B cell (primary cell): ENCODE measurements around the gene LTO1. TPM values are rescaled to one million over a fixed set of nuclear protein-coding genes. Genes with fewer than 3 reads are reported as not detected.

ENCODE experiments used
- ATAC-seq: fragments of 200-7000 bp; cut with Tn5 transposase; one replicate; pipeline ENCODE4 v1.10.0; 2021; ENCODE audit warnings: low read depth, mild to moderate bottlenecking, moderate number of reproducible peaks, moderate library complexity
- CTCF ChIA-PET: fragments of 350-600 bp; sonication (Branson Sonifier 250); formaldehyde crosslinking; loops from one replicate; lab custom pipeline; 2021; ENCODE audit warnings: antibody characterized with exemption, inconsistent platforms; lab: Charles Lee
- POLR2A ChIA-PET: fragments of 350-600 bp; sonication (Branson Sonifier 250); formaldehyde crosslinking; loops from one replicate; lab custom pipeline; 2021; ENCODE audit warnings: antibody characterized with exemption; lab: Charles Lee
- DNase-seq: peaks from one replicate; pipeline ENCODE4 v3.0.0; 2013
- H2AFZ ChIP-seq: 2 replicates; pipeline ENCODE4 v1.6.1; 2012; ENCODE audit warnings: mild to moderate bottlenecking, low read depth, low read length; ENCODE audit not compliant: insufficient read depth, poor library complexity, severe bottlenecking
- H3K27ac ChIP-seq, 2 donors: 1 replicate in 1 of 2; 2 replicates in 1 of 2; pipeline ENCODE4 v1.5.1; 2012 to 2013; ENCODE audit warnings: low read length in 2 of 2, mild to moderate bottlenecking in 2 of 2, moderate library complexity in 1 of 2
- H3K27me3 ChIP-seq, 4 experiments: fragments of 200-600 bp in 1 of 4; sonication (generic) in 1 of 4; replicated peaks in 1 of 4; 1 replicate in 2 of 4; 2 replicates in 2 of 4; pipeline versions ENCODE4 v1.6.1 to v1.7.0; 2013 to 2016; ENCODE audit warnings: low read length in 3 of 4, mild to moderate bottlenecking in 2 of 4, mixed read lengths in 1 of 4, moderate library complexity in 1 of 4; ENCODE audit not compliant: insufficient read depth in 4 of 4, control insufficient read depth in 3 of 4; ENCODE audit errors: control extremely low read depth in 1 of 4
- H3K36me3 ChIP-seq, 2 experiments: replicated peaks in 1 of 2; 1 replicate in 1 of 2; 2 replicates in 1 of 2; pipeline versions ENCODE4 v1.6.1 to v1.7.1; 2013; ENCODE audit warnings: low read length in 1 of 2; ENCODE audit not compliant: insufficient read depth in 2 of 2, control insufficient read depth in 1 of 2; ENCODE audit errors: control extremely low read depth in 1 of 2, extremely low read depth in 1 of 2
- H3K4me1 ChIP-seq, 2 donors: fragments of 200-600 bp in 1 of 2; sonication (generic) in 1 of 2; 1 replicate in 1 of 2; 2 replicates in 1 of 2; pipeline versions ENCODE4 v1.5.1 to v1.6.1; 2013 to 2017; ENCODE audit warnings: low read length in 2 of 2; ENCODE audit not compliant: control insufficient read depth in 2 of 2, insufficient read depth in 2 of 2
- H3K4me2 ChIP-seq: replicated peaks from 2 replicates; pipeline ENCODE3; 2012; ENCODE audit warnings: mild to moderate bottlenecking, low read depth, low read length; ENCODE audit not compliant: poor library complexity, severe bottlenecking
- H3K4me3 ChIP-seq, 5 experiments: fragments of 200-600 bp in 1 of 5; sonication (generic) in 1 of 5; 1 replicate in 3 of 5; 2 replicates in 2 of 5; pipeline versions ENCODE4 v1.5.1 to v1.7.0; 2011 to 2016; ENCODE audit warnings: low read length in 4 of 5, mild to moderate bottlenecking in 4 of 5, low read depth in 2 of 5, control low read depth in 1 of 5, moderate library complexity in 1 of 5; ENCODE audit not compliant: insufficient read depth in 1 of 5; ENCODE audit errors: control extremely low read depth in 1 of 5, extremely low read depth in 1 of 5
- H3K79me2 ChIP-seq: fragments of 200-600 bp; sonication (generic); one replicate; pipeline ENCODE4 v1.6.0; 2016; ENCODE audit warnings: low read length; ENCODE audit not compliant: control insufficient read depth, insufficient read depth
- H3K9ac ChIP-seq: fragments of 200-600 bp; sonication (generic); 2 replicates; pipeline ENCODE4 v1.6.1; 2017; ENCODE audit warnings: mild to moderate bottlenecking, low read length, moderate library complexity
- H3K9me3 ChIP-seq, 3 donors: one replicate each; pipeline versions ENCODE4 v1.6.1 to v1.7.1; 2013; ENCODE audit warnings: low read length in 2 of 3; ENCODE audit not compliant: control insufficient read depth in 2 of 3, insufficient read depth in 1 of 3; ENCODE audit errors: control extremely low read depth in 1 of 3
- H4K20me1 ChIP-seq: 2 replicates; pipeline ENCODE4 v1.6.0; 2012; ENCODE audit warnings: mild to moderate bottlenecking, low read length; ENCODE audit not compliant: insufficient read depth, control insufficient read depth, poor library complexity, severe bottlenecking
- H3K27ac Mint-ChIP-seq: one replicate; pipeline ENCODE4 v1.8.0; 2021; ENCODE audit warnings: mixed read lengths
- H3K27me3 Mint-ChIP-seq: one replicate; pipeline ENCODE4 v1.8.0; 2021; ENCODE audit warnings: mixed read lengths
- H3K4me1 Mint-ChIP-seq: one replicate; pipeline ENCODE4 v1.8.0; 2021; ENCODE audit warnings: mixed read lengths
- H3K4me3 Mint-ChIP-seq: one replicate; pipeline ENCODE4 v1.8.0; 2021; ENCODE audit warnings: mixed read lengths
- H3K9me3 Mint-ChIP-seq: one replicate; pipeline ENCODE4 v1.8.0; 2022; ENCODE audit warnings: mixed read lengths; ENCODE audit not compliant: insufficient read depth
- CTCF ChIP-seq: fragments of 200-600 bp; IDR thresholded peaks from one replicate; pipeline ENCODE4 v1.8.0; 2022; ENCODE audit warnings: antibody characterized with exemption, mild to moderate bottlenecking
- EZH2 ChIP-seq: IDR thresholded peaks from 2 replicates; pipeline ENCODE4 v1.6.1; 2012; ENCODE audit warnings: borderline replicate concordance, low read depth, mild to moderate bottlenecking, moderate library complexity, low read length; ENCODE audit not compliant: insufficient read depth, poor library complexity, severe bottlenecking
- WGBS: methylation state at CpG from one replicate; pipeline ENCODE4 v1.1.5; 2013; ENCODE audit warnings: missing lambda C conversion rate; ENCODE audit not compliant: insufficient coverage; 5-methylcytosine and 5-hydroxymethylcytosine counted together
- intact Hi-C: fragments of 100-400 bp; cut with micrococcal nuclease; formaldehyde crosslinking; loops from one replicate; pipeline ENCODE4 v1.10.0; 2022
- polyA plus RNA-seq: library from polyadenylated mRNA; depleted of rRNA; stranded (reverse); fragments of >200 nt; gene quantifications from 2 replicates; pipeline ENCODE4 v1.2.3, GENCODE V29; 2012
- total RNA-seq, 2 donors: library from RNA; stranded (reverse); fragments of 120-200 nt in 1 of 2; gene quantifications; 1 replicate in 1 of 2; 2 replicates in 1 of 2; pipeline versions ENCODE4 v1.2.3 to v1.2.4, GENCODE V29; 2013 to 2022

The LTO1 gene
- total and polyA plus RNA-seq, 2 donors (not counting 1 experiment from before 2014, with no cell fraction given): 44.4 to 68.8 TPM

- H3K79me2 ChIP-seq: no peaks in the 10 kb centered on the region
- peaks cover 0 to 2% (median 0%) of the 10 kb centered on the region in 4 experiments for H3K27me3 ChIP-seq
- no peaks in the 10 kb centered on the region for H3K27me3 Mint-ChIP-seq
- TF ChIP-seq EZH2: no peak
- no peak for TF ChIP-seq CTCF
- no peak overlapping the region for H3K4me3 ChIP-seq
- DNase-seq (no peak), ATAC-seq (no peak)
- no peaks in the 10 kb centered on the region for H3K9me3 Mint-ChIP-seq
- no peaks in the 10 kb centered on the region for H3K9me3 ChIP-seq
- intact Hi-C loops: no loop called here
- H3K4me3 Mint-ChIP-seq: no peak overlapping the region
- no peak overlapping the region for H3K4me2 ChIP-seq
- POLR2A ChIA-PET: no interaction called here
- WGBS: 100% methylated on average over 1 of the region's 15 CpGs
- CTCF ChIA-PET: no interaction called here
- no peak overlapping the region for H3K27ac ChIP-seq
- no peak overlapping the region for H3K9ac ChIP-seq
- H3K4me1 Mint-ChIP-seq: peaks cover 9% of the 10 kb centered on the region
- H4K20me1 ChIP-seq: peaks cover 17% of the 10 kb centered on the region
- no peak overlapping the region for H3K27ac Mint-ChIP-seq
- no peak overlapping the region for H2AFZ ChIP-seq
- H3K36me3 ChIP-seq: peaks cover 0 to 2% of the 10 kb centered on the region in 2 experiments
- peaks cover 7 to 9% of the 10 kb centered on the region in 2 donors for H3K4me1 ChIP-seq
Observed at GRCh38 chr11:69651834-69652620, 23.1 kb downstream of the LTO1 start.

- H3K79me2 ChIP-seq: no peaks in the 10 kb centered on the region
- H3K4me3 ChIP-seq: no peak overlapping the region
- no peak for DNase-seq
- no peak overlapping the region for H3K27ac ChIP-seq
- peaks cover 0 to 2% of the 10 kb centered on the region in 2 experiments for H3K36me3 ChIP-seq
- 97% methylated on average over 6 of the region's 23 CpGs for WGBS
- Mint-ChIP-seq H3K27me3 (no peaks in the 10 kb centered on the region), H3K27ac (no peak overlapping the region), H3K4me1 (peaks cover 10% of the 10 kb centered on the region), H3K9me3 (no peaks in the 10 kb centered on the region), H3K4me3 (no peak overlapping the region)
- TF ChIP-seq CTCF (no peak), EZH2 (no peak)
- H3K4me1 ChIP-seq: peaks cover 7 to 9% of the 10 kb centered on the region in 2 donors
- H3K4me2 ChIP-seq: no peak overlapping the region
- intact Hi-C loops: no loop called here
- H4K20me1 ChIP-seq: peaks cover 17% of the 10 kb centered on the region
- ATAC-seq: no peak
- no peaks in the 10 kb centered on the region for H3K9me3 ChIP-seq
- CTCF ChIA-PET: no interaction called here
- POLR2A ChIA-PET: interaction anchor here (0.6 kb wide), 1 partner anchor 512 kb away, joined by 4 read pairs; no protein-coding TSS in a partner anchor
- no peak overlapping the region for H3K9ac ChIP-seq
- H3K27me3 ChIP-seq: peaks cover 0 to 2% (median 0%) of the 10 kb centered on the region in 4 experiments
- no peak overlapping the region for H2AFZ ChIP-seq
Observed at GRCh38 chr11:69650832-69651344, 24.3 kb downstream of the LTO1 start.
